Spleen (tissue), 11 donors: ENCODE results near the gene ALKAL2. TPM values are rescaled to one million over a fixed set of nuclear protein-coding genes. Genes with fewer than 3 reads are reported as not detected.

ENCODE experiments used
- DNase-seq: peaks from one replicate; pipeline ENCODE4 v3.0.0-alpha.2; 2020
- H3K27ac ChIP-seq, 8 donors: fragments of 200-600 bp; sonication (generic) in 7 of 8; 1 replicate in 4 of 8; 2 replicates in 4 of 8; pipeline versions ENCODE4 v1.5.0 to v1.8.0; 2016 to 2021; ENCODE audit warnings: inconsistent platforms in 4 of 8, mild to moderate bottlenecking in 4 of 8, moderate library complexity in 1 of 8
- H3K27me3 ChIP-seq, 7 donors: fragments of 200-600 bp; sonication (generic) in 6 of 7; replicated peaks in 1 of 7; 1 replicate in 4 of 7; 2 replicates in 3 of 7; pipeline versions ENCODE4 v1.5.0 to v1.8.0; 2016 to 2021; ENCODE audit warnings: inconsistent platforms in 3 of 7, mild to moderate bottlenecking in 1 of 7
- H3K36me3 ChIP-seq, 6 donors: fragments of 200-600 bp; sonication (generic) in 5 of 6; 1 replicate in 4 of 6; 2 replicates in 2 of 6; pipeline versions ENCODE4 v1.5.0 to v1.8.0; 2016 to 2021; ENCODE audit warnings: inconsistent platforms in 2 of 6
- H3K4me1 ChIP-seq, 6 donors: fragments of 200-600 bp; sonication (generic) in 5 of 6; 1 replicate in 3 of 6; 2 replicates in 3 of 6; pipeline versions ENCODE4 v1.5.0 to v1.8.0; 2016 to 2021; ENCODE audit warnings: inconsistent platforms in 3 of 6
- H3K4me3 ChIP-seq, 8 donors: fragments of 200-600 bp; sonication (generic) in 7 of 8; 1 replicate in 4 of 8; 2 replicates in 4 of 8; pipeline versions ENCODE4 v1.5.0 to v1.8.0; 2016 to 2021; ENCODE audit warnings: inconsistent platforms in 4 of 8, mild to moderate bottlenecking in 4 of 8, moderate library complexity in 2 of 8
- H3K9me3 ChIP-seq, 8 donors: fragments of 200-600 bp; sonication (generic) in 7 of 8; 1 replicate in 4 of 8; 2 replicates in 4 of 8; pipeline versions ENCODE4 v1.5.0 to v1.8.0; 2016 to 2021; ENCODE audit warnings: inconsistent platforms in 4 of 8
- CTCF ChIP-seq, 11 experiments: fragments of 200-600 bp in 7 of 11; fragments of 450-650 bp in 4 of 11; sonication (generic) in 4 of 11; IDR thresholded peaks in 8 of 11; conservative IDR thresholded peaks in 3 of 11; 1 replicate in 7 of 11; 2 replicates in 4 of 11; pipeline versions ENCODE4 v1.4.0 to v1.8.0; 2016 to 2021; ENCODE audit warnings: antibody characterized with exemption in 11 of 11, inconsistent platforms in 4 of 11, mild to moderate bottlenecking in 1 of 11
- POLR2A ChIP-seq, 3 donors: fragments of 450-650 bp; IDR thresholded peaks; one replicate each; pipeline ENCODE4 v1.5.1; 2017; ENCODE audit warnings: antibody characterized with exemption in 3 of 3, mild to moderate bottlenecking in 1 of 3
- POLR2AphosphoS5 ChIP-seq, 3 donors: sonication (generic); formaldehyde crosslinking; IDR thresholded peaks; one replicate each; pipeline ENCODE4 v1.5.1; 2017; ENCODE audit warnings: antibody characterized with exemption in 3 of 3
- WGBS, 5 donors: extraction: QIAGEN DNeasy Blood & Tissue Kit in 3 of 5; methylation state at CpG; one replicate each; pipeline versions ENCODE4 v1.1.5 to v1.1.7; 2013 to 2018; 5-methylcytosine and 5-hydroxymethylcytosine counted together
- intact Hi-C: fragments of 100-400 bp; cut with DNase I; formaldehyde crosslinking; loops from one replicate; pipeline ENCODE4 v1.15.0; 2023; ENCODE audit warnings: low total_unique reads
- polyA plus RNA-seq, 3 donors: library from polyadenylated mRNA; stranded (reverse); fragments of 200-250 nt; gene quantifications; one replicate each; pipeline ENCODE4 v1.2.1, GENCODE V29; 2013
- total RNA-seq, 7 donors: library from RNA; depleted of rRNA in 3 of 7; stranded (reverse); fragments of >200 nt in 3 of 7; fragmentation: NEBNext Ultra II Directional in 4 of 7; extraction: Animal tissue kit (Norgen Biotek cat#: 25700) in 4 of 7; gene quantifications; one replicate each; pipeline versions ENCODE4 v1.1.0 to v1.2.1, GENCODE V29; 2016 to 2021
- donor health status: healthy with polysubstance abuse.
- donor health status: DM: no; HTN: no; CAD: no; lungs with moderate emphysema.
- donor health status: DM: no; HTN: no; CAD: no.
- donor health status: Bipolar disorder and iron deficiency.
- donor health status: healthy.
- donor health status: DM: no; HTN: no; CAD: no.
- donor health status: DM: yes; HTN: yes; CAD: no.

ALKAL2 gene
- total and polyA plus RNA-seq, 10 donors = 2.1 to 22.9 (median 5.1) TPM

GRCh38 chr2:254241-254640 is 33.6 kb downstream of the ALKAL2 start:
- Histone ChIP-seq H3K36me3 (peaks cover 0 to 32% (median 2%) of the 10 kb centered on the region in 6 donors), H3K9me3 (peaks cover 0 to 23% (median 15%) of the 10 kb centered on the region in 8 donors), H3K4me3 (no peak overlapping the region), H3K27me3 (no peaks in the 10 kb centered on the region), H3K27ac (no peak overlapping the region), H3K4me1 (peaks cover 0 to 3% (median 0%) of the 10 kb centered on the region in 6 donors)
- WGBS, 5 donors = 91 to 95% (median 93%) methylated on average over 7 of the region's 7 CpGs
- no peak for TF ChIP-seq CTCF (IDR thresholded peaks at IDR 0.05 in 8 of 11, conservative IDR thresholded peaks at IDR 0.05 in 3 of 11)
- no peak for TF ChIP-seq POLR2A (IDR thresholded peaks at IDR 0.05)
- no peak for TF ChIP-seq POLR2AphosphoS5 (IDR thresholded peaks at IDR 0.05)
- intact Hi-C loops = no loop called here
- DNase-seq = no peak

GRCh38 chr2:253202-253638 is 34.7 kb downstream of the ALKAL2 start:
- TF ChIP-seq POLR2A (IDR thresholded peaks at IDR 0.05) (no peak), POLR2AphosphoS5 (IDR thresholded peaks at IDR 0.05) (no peak), CTCF (IDR thresholded peaks at IDR 0.05 in 8 of 11, conservative IDR thresholded peaks at IDR 0.05 in 3 of 11) (no peak)
- H3K27ac ChIP-seq = no peak overlapping the region
- peaks cover 0 to 18% (median 10%) of the 10 kb centered on the region in 8 donors for H3K9me3 ChIP-seq
- H3K4me3 ChIP-seq = no peak overlapping the region
- H3K27me3 ChIP-seq = no peaks in the 10 kb centered on the region
- intact Hi-C loops = no loop called here
- WGBS, 5 donors = 85 to 91% (median 88%) methylated on average over 8 of the region's 8 CpGs
- no peak for DNase-seq
- peaks cover 0 to 3% (median 0%) of the 10 kb centered on the region in 6 donors for H3K4me1 ChIP-seq
- peaks cover 0 to 42% (median 4%) of the 10 kb centered on the region in 6 donors for H3K36me3 ChIP-seq

- no peak overlapping the region for H3K27ac ChIP-seq
- H3K4me1 ChIP-seq = peaks cover 0 to 3% (median 0%) of the 10 kb centered on the region in 6 donors
- no peak for DNase-seq
- TF ChIP-seq POLR2A (IDR thresholded peaks at IDR 0.05) (no peak), CTCF (IDR thresholded peaks at IDR 0.05 in 8 of 11, conservative IDR thresholded peaks at IDR 0.05 in 3 of 11) (no peak), POLR2AphosphoS5 (IDR thresholded peaks at IDR 0.05) (no peak)
- H3K36me3 ChIP-seq = peaks cover 0 to 52% (median 7%) of the 10 kb centered on the region in 6 donors
- H3K27me3 ChIP-seq = no peaks in the 10 kb centered on the region
- H3K4me3 ChIP-seq = no peak overlapping the region
- intact Hi-C loops = no loop called here
- WGBS, 5 donors = 91 to 97% (median 94%) methylated on average over 6 of the region's 6 CpGs
- H3K9me3 ChIP-seq = peaks cover 0 to 6% (median 0%) of the 10 kb centered on the region in 8 donors
Observed at GRCh38 chr2:252001-252602, 35.8 kb downstream of the ALKAL2 start.

GRCh38 chr2:249538-250042 is 38.3 kb downstream of the ALKAL2 start:
- Histone ChIP-seq H3K4me3 (no peak overlapping the region), H3K27ac (no peak overlapping the region), H3K27me3 (no peaks in the 10 kb centered on the region), H3K36me3 (peaks cover 0 to 72% (median 17%) of the 10 kb centered on the region in 6 donors), H3K4me1 (peaks cover 0 to 6% (median 0%) of the 10 kb centered on the region in 6 donors), H3K9me3 (no peaks in the 10 kb centered on the region)
- intact Hi-C loops = no loop called here
- no peak for DNase-seq
- 93 to 96% (median 95%) methylated on average over 15 of the region's 15 CpGs for WGBS, 5 donors
- TF ChIP-seq CTCF (IDR thresholded peaks at IDR 0.05 in 8 of 11, conservative IDR thresholded peaks at IDR 0.05 in 3 of 11) (no peak), POLR2A (IDR thresholded peaks at IDR 0.05) (no peak), POLR2AphosphoS5 (IDR thresholded peaks at IDR 0.05) (no peak)
